Cardiac fibroblast (primary cell): Measurements from ENCODE around the gene LRMDA.

Experiments
- DNase-seq, 2 donors: peaks; one replicate each; pipeline versions ENCODE4 v3.0.0 to v3.0.0-alpha.2; 2010; ENCODE audit warnings: low read depth in 2 of 2
- H3K4me3 ChIP-seq, 2 donors: replicated peaks in 1 of 2; 1 replicate in 1 of 2; 2 replicates in 1 of 2; pipeline ENCODE4 v1.5.1; 2011; ENCODE audit warnings: low read depth in 2 of 2, low read length in 2 of 2, mild to moderate bottlenecking in 2 of 2, moderate library complexity in 1 of 2
- TF ChIP-seq, protein P1 (sequence below): IDR thresholded peaks from one replicate; pipeline ENCODE4 v1.5.1; 2011; ENCODE audit warnings: low read depth, mild to moderate bottlenecking, low read length, inconsistent platforms

Gene LRMDA

GRCh38 chr10:75611172-75611992 is 180.0 kb downstream of the LRMDA start:
- H3K4me3 ChIP-seq, result no peak overlapping the region
- TF ChIP-seq, protein P1, sequence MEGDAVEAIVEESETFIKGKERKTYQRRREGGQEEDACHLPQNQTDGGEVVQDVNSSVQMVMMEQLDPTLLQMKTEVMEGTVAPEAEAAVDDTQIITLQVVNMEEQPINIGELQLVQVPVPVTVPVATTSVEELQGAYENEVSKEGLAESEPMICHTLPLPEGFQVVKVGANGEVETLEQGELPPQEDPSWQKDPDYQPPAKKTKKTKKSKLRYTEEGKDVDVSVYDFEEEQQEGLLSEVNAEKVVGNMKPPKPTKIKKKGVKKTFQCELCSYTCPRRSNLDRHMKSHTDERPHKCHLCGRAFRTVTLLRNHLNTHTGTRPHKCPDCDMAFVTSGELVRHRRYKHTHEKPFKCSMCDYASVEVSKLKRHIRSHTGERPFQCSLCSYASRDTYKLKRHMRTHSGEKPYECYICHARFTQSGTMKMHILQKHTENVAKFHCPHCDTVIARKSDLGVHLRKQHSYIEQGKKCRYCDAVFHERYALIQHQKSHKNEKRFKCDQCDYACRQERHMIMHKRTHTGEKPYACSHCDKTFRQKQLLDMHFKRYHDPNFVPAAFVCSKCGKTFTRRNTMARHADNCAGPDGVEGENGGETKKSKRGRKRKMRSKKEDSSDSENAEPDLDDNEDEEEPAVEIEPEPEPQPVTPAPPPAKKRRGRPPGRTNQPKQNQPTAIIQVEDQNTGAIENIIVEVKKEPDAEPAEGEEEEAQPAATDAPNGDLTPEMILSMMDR, result no peak
- DNase-seq, result no peak

DNA sequence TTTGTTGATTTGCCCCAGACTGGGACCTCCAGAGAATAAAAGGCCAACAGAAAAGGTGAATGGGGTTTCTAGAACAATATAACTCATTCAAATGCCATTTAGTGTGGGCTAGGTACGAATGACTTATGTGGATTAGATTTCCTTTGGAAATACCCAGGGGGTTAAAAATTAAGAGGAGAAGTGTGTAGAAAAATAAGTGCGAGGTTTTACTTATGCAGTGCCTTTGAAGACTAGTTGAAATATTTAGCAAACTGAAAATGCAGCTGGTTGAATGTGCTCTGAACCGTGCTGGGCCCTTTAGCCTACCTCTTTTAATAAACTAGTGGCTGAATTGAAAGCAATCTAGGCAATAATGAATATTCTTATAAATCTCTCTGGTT is 180.6 kb downstream of the LRMDA start:
- TF ChIP-seq, protein P1, result no peak
- no peak for DNase-seq
- no peak overlapping the region for H3K4me3 ChIP-seq

- no peak overlapping the region for H3K4me3 ChIP-seq
- DNase-seq, result peak; percentile 8 to 90
- TF ChIP-seq, protein P1, result no peak
Measured at GRCh38 chr10:75612904-75613684, 181.7 kb downstream of the LRMDA start.

GRCh38 chr10:75613685-75614504 is 182.5 kb downstream of the LRMDA start:
- no peak overlapping the region for H3K4me3 ChIP-seq
- TF ChIP-seq, protein P1, result no peak
- DNase-seq, result peak in 1 of 2 donors; percentile 61

- no peak for DNase-seq
- TF ChIP-seq, protein P1, result no peak
- no peak overlapping the region for H3K4me3 ChIP-seq
Measured at GRCh38 chr10:75616076-75616475, 184.7 kb downstream of the LRMDA start.

DNA sequence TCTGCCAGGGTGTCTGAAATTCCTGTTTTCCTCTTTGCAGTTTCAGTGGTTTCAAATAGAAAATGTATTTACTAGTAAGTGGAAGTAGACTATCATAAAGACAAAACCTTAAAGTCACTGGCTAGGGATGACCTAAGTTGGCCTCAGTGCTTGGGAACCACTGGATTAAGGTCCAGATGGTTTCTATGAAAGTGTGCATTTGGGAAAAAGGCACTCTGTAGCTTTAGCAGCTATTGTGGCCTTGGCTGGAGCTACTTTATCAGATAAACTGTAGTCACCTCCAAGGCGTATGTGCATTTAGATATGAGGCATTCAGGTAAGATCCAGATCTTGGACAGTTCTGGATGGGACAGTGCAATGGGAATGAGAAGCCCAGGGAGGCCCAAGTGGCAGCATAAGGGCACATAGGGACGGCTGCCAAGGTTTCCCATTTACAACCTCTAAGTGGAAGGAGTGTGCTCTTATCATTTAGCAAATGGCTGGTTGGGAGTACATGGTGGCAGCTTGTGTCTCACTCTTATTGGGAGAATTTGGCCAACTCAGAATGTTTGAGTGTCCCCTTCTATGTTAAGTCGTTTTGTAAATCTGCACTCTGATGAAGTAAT is 185.6 kb downstream of the LRMDA start:
- no peak for DNase-seq
- TF ChIP-seq, protein P1, result no peak
- no peak overlapping the region for H3K4me3 ChIP-seq
